Vagina (tissue), 2 donors: ENCODE results near the gene FBLN1. TPM values are rescaled to one million over a fixed set of nuclear protein-coding genes. Genes with fewer than 3 reads are reported as not detected.

Experiments used
- DNase-seq, 2 donors: peaks; one replicate each; pipeline ENCODE4 v3.0.0-alpha.2; 2017; ENCODE audit errors: extremely low spot score in 2 of 2
- H3K27ac ChIP-seq: fragments of 200-600 bp; sonication (generic); one replicate; pipeline ENCODE4 v1.5.1; 2019
- H3K27me3 ChIP-seq: fragments of 200-600 bp; sonication (generic); one replicate; pipeline ENCODE4 v1.5.1; 2019
- H3K36me3 ChIP-seq, 2 donors: fragments of 200-600 bp; sonication (generic); one replicate each; pipeline ENCODE4 v1.5.1; 2017 to 2019
- H3K4me1 ChIP-seq: fragments of 200-600 bp; sonication (generic); one replicate; pipeline ENCODE4 v1.5.1; 2019
- H3K4me3 ChIP-seq, 2 donors: fragments of 200-600 bp; sonication (generic); 1 replicate in 1 of 2; 2 replicates in 1 of 2; pipeline ENCODE4 v1.5.1; 2016 to 2019
- H3K9me3 ChIP-seq: fragments of 200-600 bp; sonication (generic); one replicate; pipeline ENCODE4 v1.5.1; 2019
- POLR2A ChIP-seq, 2 donors: fragments of 450-650 bp; IDR thresholded peaks; one replicate each; pipeline ENCODE4 v1.6.1; 2017; ENCODE audit warnings: antibody characterized with exemption in 2 of 2, mild to moderate bottlenecking in 2 of 2, moderate library complexity in 2 of 2
- POLR2AphosphoS5 ChIP-seq, 2 donors: sonication (generic); formaldehyde crosslinking; IDR thresholded peaks; one replicate each; pipeline ENCODE4 v1.9.0; 2017; ENCODE audit warnings: antibody characterized with exemption in 2 of 2, mild to moderate bottlenecking in 2 of 2, low read depth in 1 of 2; ENCODE audit not compliant: insufficient read depth in 1 of 2
- intact Hi-C: fragments of 100-400 bp; cut with DNase I; formaldehyde crosslinking; loops from one replicate; pipeline ENCODE4 v1.15.1; 2023
- total RNA-seq: library from RNA; depleted of rRNA; stranded (reverse); fragments of >200 nt; gene quantifications from one replicate; pipeline ENCODE4 v1.2.3, GENCODE V29; 2016
- TF ChIP-seq, protein P1 (sequence below), 3 experiments: fragments of 450-650 bp in 2 of 3; fragments of 200-600 bp in 1 of 3; sonication (generic) in 1 of 3; IDR thresholded peaks; one replicate each; pipeline ENCODE4 v1.5.1; 2017 to 2019; ENCODE audit warnings: antibody characterized with exemption in 3 of 3, mild to moderate bottlenecking in 2 of 3, moderate library complexity in 2 of 3

FBLN1 gene
- total RNA-seq, 1 donor from 2014 or later = 1,019 TPM

DNA sequence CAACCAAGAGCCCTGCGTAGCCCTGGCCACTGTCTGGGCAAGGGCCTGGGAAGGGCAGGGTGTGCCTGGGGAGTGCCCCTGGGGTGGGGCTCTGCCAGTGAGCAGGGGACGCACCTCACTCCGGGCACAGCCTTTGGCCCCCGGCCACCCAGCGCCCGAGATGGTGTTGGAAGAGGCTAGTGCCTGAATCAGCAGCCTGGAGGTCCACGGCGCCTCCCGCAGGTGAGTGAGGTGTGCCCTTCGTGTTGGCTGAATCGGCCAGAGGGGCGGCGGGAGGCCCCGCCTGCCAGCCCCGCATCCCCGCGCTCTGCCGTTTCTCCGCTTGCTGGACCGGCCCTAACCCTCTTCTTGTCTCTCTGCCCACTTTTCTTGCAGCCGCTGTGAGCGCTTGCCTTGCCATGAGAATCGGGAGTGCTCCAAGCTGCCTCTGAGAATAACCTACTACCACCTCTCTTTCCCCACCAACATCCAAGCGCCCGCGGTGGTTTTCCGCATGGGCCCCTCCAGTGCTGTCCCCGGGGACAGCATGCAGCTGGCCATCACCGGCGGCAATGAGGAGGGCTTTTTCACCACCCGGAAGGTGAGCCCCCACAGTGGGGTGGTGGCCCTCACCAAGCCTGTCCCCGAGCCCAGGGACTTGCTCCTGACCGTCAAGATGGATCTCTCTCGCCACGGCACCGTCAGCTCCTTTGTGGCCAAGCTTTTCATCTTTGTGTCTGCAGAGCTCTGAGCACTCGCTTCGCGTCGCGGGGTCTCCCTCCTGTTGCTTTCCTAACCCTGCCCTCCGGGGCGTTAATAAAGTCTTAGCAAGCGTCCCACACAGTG lies 60.1 kb downstream of the FBLN1 start:
- intact Hi-C loops = loop anchor here (10.0 kb wide), 1 partner anchor 228 kb away; no protein-coding TSS in a partner anchor
- TF ChIP-seq POLR2AphosphoS5 (IDR thresholded peaks at IDR 0.05; ENCODE audit: insufficient read depth in 1 of 2, low read depth in 1 of 2) (peak in 1 of 2 donors; percentile 49), POLR2A (IDR thresholded peaks at IDR 0.05) (no peak)
- no peak for DNase-seq
- Histone ChIP-seq H3K27me3 (no peaks in the 10 kb centered on the region), H3K27ac (no peak overlapping the region), H3K36me3 (peaks cover 0 to 15% of the 10 kb centered on the region in 2 donors), H3K9me3 (no peaks in the 10 kb centered on the region), H3K4me3 (no peak overlapping the region), H3K4me1 (no peaks in the 10 kb centered on the region)

DNA sequence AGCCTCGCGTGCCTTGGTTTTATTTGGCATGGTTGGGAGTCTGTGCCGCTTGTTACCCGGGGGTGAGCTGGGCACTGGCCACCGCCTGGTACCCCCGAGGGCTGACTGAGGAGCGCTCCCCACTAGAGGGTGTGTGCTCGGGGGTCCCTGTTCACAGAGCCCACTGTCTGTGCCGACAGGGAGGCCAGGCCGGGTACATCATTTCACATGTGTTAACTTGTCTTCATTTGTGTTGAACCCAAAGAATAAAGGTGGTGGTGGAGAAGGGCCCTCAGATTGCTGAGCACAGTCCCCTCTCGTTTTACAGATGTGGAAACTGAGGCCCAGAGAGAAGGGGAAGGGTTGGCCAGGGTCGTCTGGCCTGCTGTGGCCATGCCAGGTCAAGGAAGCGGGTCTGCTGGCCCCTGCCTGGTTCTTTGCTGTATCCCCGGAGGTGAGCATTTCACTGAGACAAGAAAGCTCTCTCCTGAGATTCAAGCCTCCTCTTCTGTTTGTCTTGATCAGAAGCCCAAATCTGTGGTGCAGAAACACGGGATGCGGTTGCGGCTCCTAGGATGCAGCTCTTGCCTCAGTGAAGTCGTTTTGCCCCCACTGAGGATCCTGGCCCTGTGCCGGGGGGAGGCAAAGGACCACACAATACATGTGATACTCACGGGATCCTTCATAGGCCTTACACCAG lies 60.8 kb downstream of the FBLN1 start:
- no peak overlapping the region for H3K27ac ChIP-seq
- H3K4me1 ChIP-seq = no peaks in the 10 kb centered on the region
- TF ChIP-seq, protein P1, sequence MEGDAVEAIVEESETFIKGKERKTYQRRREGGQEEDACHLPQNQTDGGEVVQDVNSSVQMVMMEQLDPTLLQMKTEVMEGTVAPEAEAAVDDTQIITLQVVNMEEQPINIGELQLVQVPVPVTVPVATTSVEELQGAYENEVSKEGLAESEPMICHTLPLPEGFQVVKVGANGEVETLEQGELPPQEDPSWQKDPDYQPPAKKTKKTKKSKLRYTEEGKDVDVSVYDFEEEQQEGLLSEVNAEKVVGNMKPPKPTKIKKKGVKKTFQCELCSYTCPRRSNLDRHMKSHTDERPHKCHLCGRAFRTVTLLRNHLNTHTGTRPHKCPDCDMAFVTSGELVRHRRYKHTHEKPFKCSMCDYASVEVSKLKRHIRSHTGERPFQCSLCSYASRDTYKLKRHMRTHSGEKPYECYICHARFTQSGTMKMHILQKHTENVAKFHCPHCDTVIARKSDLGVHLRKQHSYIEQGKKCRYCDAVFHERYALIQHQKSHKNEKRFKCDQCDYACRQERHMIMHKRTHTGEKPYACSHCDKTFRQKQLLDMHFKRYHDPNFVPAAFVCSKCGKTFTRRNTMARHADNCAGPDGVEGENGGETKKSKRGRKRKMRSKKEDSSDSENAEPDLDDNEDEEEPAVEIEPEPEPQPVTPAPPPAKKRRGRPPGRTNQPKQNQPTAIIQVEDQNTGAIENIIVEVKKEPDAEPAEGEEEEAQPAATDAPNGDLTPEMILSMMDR (IDR thresholded peaks at IDR 0.05) = no peak
- TF ChIP-seq POLR2AphosphoS5 (IDR thresholded peaks at IDR 0.05; ENCODE audit: insufficient read depth in 1 of 2, low read depth in 1 of 2) (no peak), POLR2A (IDR thresholded peaks at IDR 0.05) (no peak)
- H3K27me3 ChIP-seq = no peaks in the 10 kb centered on the region
- H3K9me3 ChIP-seq = no peaks in the 10 kb centered on the region
- intact Hi-C loops = loop anchor here (10.0 kb wide), 1 partner anchor 229 kb away; no protein-coding TSS in a partner anchor
- H3K4me3 ChIP-seq = no peak overlapping the region
- DNase-seq = no peak
- peaks cover 0 to 15% of the 10 kb centered on the region in 2 donors for H3K36me3 ChIP-seq

DNA sequence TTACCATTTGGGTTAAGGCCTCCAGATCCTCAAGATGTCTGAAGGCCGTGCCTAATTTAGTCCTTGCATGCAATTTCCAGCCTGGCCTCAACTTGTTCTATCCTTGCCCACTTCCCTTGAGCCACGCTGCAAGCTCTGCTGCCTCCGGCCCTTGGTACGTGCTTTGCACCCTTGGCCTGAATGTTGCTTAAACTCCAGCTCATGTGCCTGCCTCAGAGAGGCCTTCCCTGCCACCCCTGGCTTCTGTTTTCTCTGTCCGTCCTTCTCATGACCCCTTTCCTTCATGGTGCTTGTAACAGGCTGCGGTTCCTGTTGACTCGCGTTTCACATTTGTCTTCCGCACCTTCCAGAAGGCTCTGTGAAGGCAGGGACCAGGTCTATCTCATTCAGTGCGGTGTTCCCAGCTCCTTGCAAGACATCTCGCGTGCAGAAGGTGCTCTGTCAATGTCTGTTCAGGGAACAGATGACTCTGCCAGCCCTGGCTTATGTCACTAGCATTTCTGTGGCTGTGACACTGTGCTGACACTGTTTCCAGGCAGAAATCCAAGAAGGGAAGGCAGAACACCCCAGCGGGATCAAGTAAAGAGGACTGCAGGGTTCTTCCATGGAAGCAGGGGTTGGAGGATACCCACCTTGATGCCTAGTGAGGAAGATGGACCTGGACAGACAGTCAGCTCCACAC lies 61.8 kb downstream of the FBLN1 start:
- no peak for TF ChIP-seq POLR2AphosphoS5 (IDR thresholded peaks at IDR 0.05; ENCODE audit: insufficient read depth in 1 of 2, low read depth in 1 of 2)
- no peak for TF ChIP-seq POLR2A (IDR thresholded peaks at IDR 0.05)
- TF ChIP-seq, protein P1 (IDR thresholded peaks at IDR 0.05) = no peak
- intact Hi-C loops = loop anchor here (10.0 kb wide), 1 partner anchor 230 kb away; no protein-coding TSS in a partner anchor
- peaks cover 0 to 15% of the 10 kb centered on the region in 2 donors for H3K36me3 ChIP-seq
- H3K27ac ChIP-seq = no peak overlapping the region
- H3K4me1 ChIP-seq = no peaks in the 10 kb centered on the region
- H3K27me3 ChIP-seq = no peaks in the 10 kb centered on the region
- no peak overlapping the region for H3K4me3 ChIP-seq
- DNase-seq = no peak
- H3K9me3 ChIP-seq = no peaks in the 10 kb centered on the region

DNA sequence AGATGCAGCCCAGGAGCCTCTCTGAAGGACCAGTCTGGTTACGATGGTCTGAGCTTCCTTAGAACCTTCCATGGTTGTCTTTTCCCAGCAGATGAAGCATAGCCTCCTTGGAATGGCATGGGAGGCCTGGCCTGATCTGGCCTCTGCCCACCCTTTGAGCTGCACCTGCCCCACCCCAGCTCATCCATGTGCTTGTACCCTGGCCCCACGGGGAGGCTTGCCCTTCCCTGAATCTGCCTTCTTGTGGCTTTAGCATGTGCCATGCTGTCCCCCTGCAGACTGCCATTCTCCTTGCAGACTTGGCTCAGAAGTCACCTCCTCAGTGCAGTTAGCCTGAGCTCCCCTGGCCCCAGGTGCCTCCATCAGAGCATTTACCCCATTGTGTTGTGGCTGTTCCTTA lies 62.5 kb downstream of the FBLN1 start:
- intact Hi-C loops = loop anchor here (10.0 kb wide), 1 partner anchor 230 kb away; no protein-coding TSS in a partner anchor
- TF ChIP-seq POLR2AphosphoS5 (IDR thresholded peaks at IDR 0.05; ENCODE audit: insufficient read depth in 1 of 2, low read depth in 1 of 2) (no peak), POLR2A (IDR thresholded peaks at IDR 0.05) (no peak)
- TF ChIP-seq, protein P1 (IDR thresholded peaks at IDR 0.05) = no peak

DNA sequence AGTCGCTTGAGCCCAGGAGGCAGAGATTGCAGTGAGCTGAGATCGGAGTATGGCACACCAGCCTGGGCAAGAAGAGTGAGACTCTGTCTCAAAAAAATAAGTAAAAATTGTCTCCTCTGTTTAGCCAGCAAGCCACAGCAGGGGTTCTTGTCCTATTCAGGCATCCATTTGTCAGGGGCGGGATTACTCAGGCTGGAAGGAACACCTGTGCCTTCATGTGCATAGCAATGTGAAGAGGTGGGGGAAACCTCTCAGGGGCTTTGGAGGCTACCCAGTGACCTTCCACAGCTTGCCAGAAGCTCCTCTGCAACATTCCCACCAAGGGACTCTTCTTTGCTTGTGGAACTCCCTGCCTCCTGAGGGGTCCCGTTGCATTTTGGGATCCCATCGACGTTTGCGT lies 63.3 kb downstream of the FBLN1 start:
- no peak for DNase-seq
- no peak for TF ChIP-seq POLR2A (IDR thresholded peaks at IDR 0.05)
- TF ChIP-seq, protein P1 (IDR thresholded peaks at IDR 0.05) = no peak
- no peak for TF ChIP-seq POLR2AphosphoS5 (IDR thresholded peaks at IDR 0.05; ENCODE audit: insufficient read depth in 1 of 2, low read depth in 1 of 2)
- peaks cover 0 to 15% of the 10 kb centered on the region in 2 donors for H3K36me3 ChIP-seq
- no peak overlapping the region for H3K27ac ChIP-seq
- H3K9me3 ChIP-seq = no peaks in the 10 kb centered on the region
- intact Hi-C loops = loop anchor here (10.0 kb wide), 1 partner anchor 231 kb away; no protein-coding TSS in a partner anchor
- H3K27me3 ChIP-seq = no peaks in the 10 kb centered on the region
- no peaks in the 10 kb centered on the region for H3K4me1 ChIP-seq
- no peak overlapping the region for H3K4me3 ChIP-seq

More for the DNA sequence above, 62.5 kb downstream of the FBLN1 start:
- Histone ChIP-seq H3K4me3 (no peak overlapping the region), H3K27ac (no peak overlapping the region), H3K4me1 (no peaks in the 10 kb centered on the region), H3K36me3 (peaks cover 0 to 15% of the 10 kb centered on the region in 2 donors), H3K27me3 (no peaks in the 10 kb centered on the region), H3K9me3 (no peaks in the 10 kb centered on the region)
- no peak for DNase-seq
